ENCODE data around the gene ATP9A. TPM values are rescaled to one million over a fixed set of nuclear protein-coding genes. Genes with fewer than 3 reads are reported as not detected.

ATP9A gene
- total and polyA plus RNA-seq, 2 of the 8 experiments (the other 6 are each of a cell fraction or from before 2014, with no cell fraction given) = 5.0 to 6.4 TPM

DNA sequence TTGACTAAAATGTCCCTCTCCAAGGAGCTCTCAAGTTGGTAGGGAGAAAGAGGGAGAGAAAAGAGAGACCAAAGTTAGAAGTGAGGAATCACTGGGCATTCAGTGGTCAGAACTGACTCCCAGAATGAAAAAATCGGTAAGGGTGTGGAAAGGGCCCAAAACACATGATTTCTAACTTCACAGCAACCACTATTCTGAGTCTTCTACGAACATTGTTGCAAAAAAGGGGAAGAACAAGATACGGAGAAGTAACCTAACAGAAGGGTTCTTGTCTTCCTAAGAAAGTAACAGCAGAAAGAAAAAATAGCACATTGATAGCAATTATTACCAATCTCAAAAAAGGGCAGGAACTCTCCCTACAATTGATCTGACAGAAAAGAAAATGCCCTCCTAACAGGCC lies 65.6 kb downstream of the ATP9A start (continued):
- TF ChIP-seq, protein P1, sequence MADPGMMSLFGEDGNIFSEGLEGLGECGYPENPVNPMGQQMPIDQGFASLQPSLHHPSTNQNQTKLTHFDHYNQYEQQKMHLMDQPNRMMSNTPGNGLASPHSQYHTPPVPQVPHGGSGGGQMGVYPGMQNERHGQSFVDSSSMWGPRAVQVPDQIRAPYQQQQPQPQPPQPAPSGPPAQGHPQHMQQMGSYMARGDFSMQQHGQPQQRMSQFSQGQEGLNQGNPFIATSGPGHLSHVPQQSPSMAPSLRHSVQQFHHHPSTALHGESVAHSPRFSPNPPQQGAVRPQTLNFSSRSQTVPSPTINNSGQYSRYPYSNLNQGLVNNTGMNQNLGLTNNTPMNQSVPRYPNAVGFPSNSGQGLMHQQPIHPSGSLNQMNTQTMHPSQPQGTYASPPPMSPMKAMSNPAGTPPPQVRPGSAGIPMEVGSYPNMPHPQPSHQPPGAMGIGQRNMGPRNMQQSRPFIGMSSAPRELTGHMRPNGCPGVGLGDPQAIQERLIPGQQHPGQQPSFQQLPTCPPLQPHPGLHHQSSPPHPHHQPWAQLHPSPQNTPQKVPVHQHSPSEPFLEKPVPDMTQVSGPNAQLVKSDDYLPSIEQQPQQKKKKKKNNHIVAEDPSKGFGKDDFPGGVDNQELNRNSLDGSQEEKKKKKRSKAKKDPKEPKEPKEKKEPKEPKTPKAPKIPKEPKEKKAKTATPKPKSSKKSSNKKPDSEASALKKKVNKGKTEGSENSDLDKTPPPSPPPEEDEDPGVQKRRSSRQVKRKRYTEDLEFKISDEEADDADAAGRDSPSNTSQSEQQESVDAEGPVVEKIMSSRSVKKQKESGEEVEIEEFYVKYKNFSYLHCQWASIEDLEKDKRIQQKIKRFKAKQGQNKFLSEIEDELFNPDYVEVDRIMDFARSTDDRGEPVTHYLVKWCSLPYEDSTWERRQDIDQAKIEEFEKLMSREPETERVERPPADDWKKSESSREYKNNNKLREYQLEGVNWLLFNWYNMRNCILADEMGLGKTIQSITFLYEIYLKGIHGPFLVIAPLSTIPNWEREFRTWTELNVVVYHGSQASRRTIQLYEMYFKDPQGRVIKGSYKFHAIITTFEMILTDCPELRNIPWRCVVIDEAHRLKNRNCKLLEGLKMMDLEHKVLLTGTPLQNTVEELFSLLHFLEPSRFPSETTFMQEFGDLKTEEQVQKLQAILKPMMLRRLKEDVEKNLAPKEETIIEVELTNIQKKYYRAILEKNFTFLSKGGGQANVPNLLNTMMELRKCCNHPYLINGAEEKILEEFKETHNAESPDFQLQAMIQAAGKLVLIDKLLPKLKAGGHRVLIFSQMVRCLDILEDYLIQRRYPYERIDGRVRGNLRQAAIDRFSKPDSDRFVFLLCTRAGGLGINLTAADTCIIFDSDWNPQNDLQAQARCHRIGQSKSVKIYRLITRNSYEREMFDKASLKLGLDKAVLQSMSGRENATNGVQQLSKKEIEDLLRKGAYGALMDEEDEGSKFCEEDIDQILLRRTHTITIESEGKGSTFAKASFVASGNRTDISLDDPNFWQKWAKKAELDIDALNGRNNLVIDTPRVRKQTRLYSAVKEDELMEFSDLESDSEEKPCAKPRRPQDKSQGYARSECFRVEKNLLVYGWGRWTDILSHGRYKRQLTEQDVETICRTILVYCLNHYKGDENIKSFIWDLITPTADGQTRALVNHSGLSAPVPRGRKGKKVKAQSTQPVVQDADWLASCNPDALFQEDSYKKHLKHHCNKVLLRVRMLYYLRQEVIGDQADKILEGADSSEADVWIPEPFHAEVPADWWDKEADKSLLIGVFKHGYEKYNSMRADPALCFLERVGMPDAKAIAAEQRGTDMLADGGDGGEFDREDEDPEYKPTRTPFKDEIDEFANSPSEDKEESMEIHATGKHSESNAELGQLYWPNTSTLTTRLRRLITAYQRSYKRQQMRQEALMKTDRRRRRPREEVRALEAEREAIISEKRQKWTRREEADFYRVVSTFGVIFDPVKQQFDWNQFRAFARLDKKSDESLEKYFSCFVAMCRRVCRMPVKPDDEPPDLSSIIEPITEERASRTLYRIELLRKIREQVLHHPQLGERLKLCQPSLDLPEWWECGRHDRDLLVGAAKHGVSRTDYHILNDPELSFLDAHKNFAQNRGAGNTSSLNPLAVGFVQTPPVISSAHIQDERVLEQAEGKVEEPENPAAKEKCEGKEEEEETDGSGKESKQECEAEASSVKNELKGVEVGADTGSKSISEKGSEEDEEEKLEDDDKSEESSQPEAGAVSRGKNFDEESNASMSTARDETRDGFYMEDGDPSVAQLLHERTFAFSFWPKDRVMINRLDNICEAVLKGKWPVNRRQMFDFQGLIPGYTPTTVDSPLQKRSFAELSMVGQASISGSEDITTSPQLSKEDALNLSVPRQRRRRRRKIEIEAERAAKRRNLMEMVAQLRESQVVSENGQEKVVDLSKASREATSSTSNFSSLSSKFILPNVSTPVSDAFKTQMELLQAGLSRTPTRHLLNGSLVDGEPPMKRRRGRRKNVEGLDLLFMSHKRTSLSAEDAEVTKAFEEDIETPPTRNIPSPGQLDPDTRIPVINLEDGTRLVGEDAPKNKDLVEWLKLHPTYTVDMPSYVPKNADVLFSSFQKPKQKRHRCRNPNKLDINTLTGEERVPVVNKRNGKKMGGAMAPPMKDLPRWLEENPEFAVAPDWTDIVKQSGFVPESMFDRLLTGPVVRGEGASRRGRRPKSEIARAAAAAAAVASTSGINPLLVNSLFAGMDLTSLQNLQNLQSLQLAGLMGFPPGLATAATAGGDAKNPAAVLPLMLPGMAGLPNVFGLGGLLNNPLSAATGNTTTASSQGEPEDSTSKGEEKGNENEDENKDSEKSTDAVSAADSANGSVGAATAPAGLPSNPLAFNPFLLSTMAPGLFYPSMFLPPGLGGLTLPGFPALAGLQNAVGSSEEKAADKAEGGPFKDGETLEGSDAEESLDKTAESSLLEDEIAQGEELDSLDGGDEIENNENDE (IDR thresholded peaks at IDR 0.05; ENCODE audit: insufficient replicate concordance, low read length) = no peak
- TF ChIP-seq CBX8 (IDR thresholded peaks at IDR 0.05; ENCODE audit: borderline replicate concordance, low read depth, low read length) = no peak
- TF ChIP-seq RFX5 (IDR thresholded peaks at IDR 0.05; ENCODE audit: borderline replicate concordance, low read depth, low read length) = no peak
- TF ChIP-seq POLR2AphosphoS5 (IDR thresholded peaks at IDR 0.05; ENCODE audit: low read depth, low read length) = no peak
- TF ChIP-seq BRCA1 (IDR thresholded peaks at IDR 0.05; ENCODE audit: low read depth, low read length) = no peak
- TF ChIP-seq PHF8 (conservative IDR thresholded peaks at IDR 0.05; ENCODE audit: low read depth, low read length) = no peak
- no peak for TF ChIP-seq JUND (IDR thresholded peaks at IDR 0.05; ENCODE audit: low read length)
- no peak for TF ChIP-seq CHD2 (IDR thresholded peaks at IDR 0.05; ENCODE audit: low read length)

Measured in H1 (cell line).